ENCODE data around the gene ANKRD37. TPM values are rescaled to one million over a fixed set of nuclear protein-coding genes. Genes with fewer than 3 reads are reported as not detected.

Gene ANKRD37
- total and polyA plus RNA-seq, 9 of the 15 experiments (the other 6 are each of a cell fraction or from before 2014, with no cell fraction given) = 1.3 to 53.7 (median 3.6) TPM

DNA sequence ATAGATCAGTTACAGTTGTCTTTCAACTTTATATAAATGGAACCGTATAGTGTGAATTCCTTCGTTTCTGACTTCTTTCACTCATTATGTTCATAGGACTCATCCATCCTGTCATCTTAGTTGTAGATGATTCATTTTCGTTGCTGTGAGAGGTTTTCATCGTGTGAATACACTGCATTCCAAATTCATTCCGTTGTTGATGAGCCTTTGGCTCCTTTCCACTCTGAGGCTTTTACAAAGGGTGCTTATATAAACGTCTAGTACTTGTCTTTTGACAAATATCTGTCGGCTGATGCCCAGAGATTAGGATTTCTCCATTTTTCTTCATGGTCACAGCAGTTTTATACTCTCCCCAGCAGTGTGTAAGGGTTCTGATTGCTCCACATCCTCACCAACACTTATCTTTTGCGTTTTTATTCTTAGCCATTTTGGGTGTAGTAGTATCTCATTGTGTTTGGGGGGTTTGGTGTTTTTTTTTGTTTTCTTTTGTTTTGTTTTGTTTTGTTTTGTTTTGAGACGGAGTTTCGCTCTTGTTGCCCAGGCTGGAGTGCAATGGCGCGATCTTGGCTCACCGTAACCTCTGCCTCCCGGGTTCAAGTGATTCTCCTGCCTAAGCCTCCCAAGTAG lies 49.6 kb upstream of the ANKRD37 start (continued):
- TF ChIP-seq ZNF407 (IDR thresholded peaks at IDR 0.05; ENCODE audit: low read depth) = peak; percentile 28; the same call in 1 of the 2 replicates
- no peak for TF ChIP-seq HIVEP1 (CRISPR knock-in tag; IDR thresholded peaks at IDR 0.05)
- TF ChIP-seq, protein P1, sequence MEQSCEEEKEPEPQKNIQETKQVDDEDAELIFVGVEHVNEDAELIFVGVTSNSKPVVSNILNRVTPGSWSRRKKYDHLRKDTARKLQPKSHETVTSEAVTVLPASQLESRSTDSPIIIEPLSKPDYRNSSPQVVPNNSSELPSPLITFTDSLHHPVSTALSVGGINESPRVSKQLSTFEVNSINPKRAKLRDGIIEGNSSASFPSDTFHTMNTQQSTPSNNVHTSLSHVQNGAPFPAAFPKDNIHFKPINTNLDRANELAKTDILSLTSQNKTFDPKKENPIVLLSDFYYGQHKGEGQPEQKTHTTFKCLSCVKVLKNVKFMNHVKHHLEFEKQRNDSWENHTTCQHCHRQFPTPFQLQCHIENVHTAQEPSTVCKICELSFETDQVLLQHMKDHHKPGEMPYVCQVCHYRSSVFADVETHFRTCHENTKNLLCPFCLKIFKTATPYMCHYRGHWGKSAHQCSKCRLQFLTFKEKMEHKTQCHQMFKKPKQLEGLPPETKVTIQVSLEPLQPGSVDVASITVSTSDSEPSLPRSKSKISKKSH (CRISPR knock-in tag; IDR thresholded peaks at IDR 0.05) = no peak
- TF ChIP-seq MAFF (IDR thresholded peaks at IDR 0.05; ENCODE audit: low read length) = no peak
- no peak for TF ChIP-seq KLF16 (IDR thresholded peaks at IDR 0.05)
- TF ChIP-seq BCOR (IDR thresholded peaks at IDR 0.05) = 0 out of 2 replicates have a peak, but pooled peaks have one; percentile 34
- no peak for TF ChIP-seq NCOA2 (IDR thresholded peaks at IDR 0.05; ENCODE audit: partially characterized antibody in 2 of 2)
- no peak for TF ChIP-seq HDAC6 (IDR thresholded peaks at IDR 0.05; ENCODE audit: low read depth, low read length)
- no peak for TF ChIP-seq SMAD2 (IDR thresholded peaks at IDR 0.05; ENCODE audit: low read depth, low read length)

All from K562 (cell line).